Fibroblast of peridontal ligament (primary cell): ENCODE measurements around the gene PRTFDC1.
A peak's percentile ranks its signal among the peaks of the same experiment; 100 is the strongest.

ENCODE experiments used
- DNase-seq: peaks from one replicate; pipeline ENCODE4 v3.0.0-alpha.2; 2010; ENCODE audit errors: extremely low read depth

Gene PRTFDC1

GRCh38 chr10:24902400-24902728 is 50.0 kb downstream of the PRTFDC1 start:
- DNase-seq: no peak

- peak; percentile 97 for DNase-seq
Measured at GRCh38 chr10:24901686-24902399, 50.6 kb downstream of the PRTFDC1 start.

- peak; percentile 39 for DNase-seq
Measured at GRCh38 chr10:24900888-24901685, 51.3 kb downstream of the PRTFDC1 start.

- no peak for DNase-seq
Measured at GRCh38 chr10:24899571-24899970, 52.8 kb downstream of the PRTFDC1 start.

GRCh38 chr10:24898501-24898900 is 53.9 kb downstream of the PRTFDC1 start:
- DNase-seq: no peak

GRCh38 chr10:24897326-24897926 is 55.0 kb downstream of the PRTFDC1 start:
- peak; percentile 60 for DNase-seq

- DNase-seq: peak; percentile 76
Measured at GRCh38 chr10:24894728-24895127, 57.7 kb downstream of the PRTFDC1 start.

GRCh38 chr10:24894309-24894708 is 58.1 kb downstream of the PRTFDC1 start:
- peak; percentile 78 for DNase-seq

- DNase-seq: no peak
Measured at GRCh38 chr10:24893127-24893526, 59.3 kb downstream of the PRTFDC1 start.

GRCh38 chr10:24891823-24892222 is 60.6 kb downstream of the PRTFDC1 start:
- peak; percentile 45 for DNase-seq

- peak; percentile 33 for DNase-seq
Measured at GRCh38 chr10:24889639-24890038, 62.8 kb downstream of the PRTFDC1 start.

- DNase-seq: no peak
Measured at GRCh38 chr10:24887855-24888231, 64.6 kb downstream of the PRTFDC1 start.

- DNase-seq: no peak
Measured at GRCh38 chr10:24886290-24886680, 66.1 kb downstream of the PRTFDC1 start.

GRCh38 chr10:24885551-24886289 is 66.7 kb downstream of the PRTFDC1 start:
- DNase-seq: no peak

GRCh38 chr10:24884793-24885192 is 67.6 kb downstream of the PRTFDC1 start:
- no peak for DNase-seq

GRCh38 chr10:24884316-24884715 is 68.1 kb downstream of the PRTFDC1 start:
- DNase-seq: no peak

GRCh38 chr10:24883176-24883575 is 69.2 kb downstream of the PRTFDC1 start:
- DNase-seq: no peak

GRCh38 chr10:24882047-24882698 is 70.2 kb downstream of the PRTFDC1 start:
- peak; percentile 75 for DNase-seq

- no peak for DNase-seq
Measured at GRCh38 chr10:24879861-24880260, 72.5 kb downstream of the PRTFDC1 start.

GRCh38 chr10:24874133-24874532 is 78.3 kb downstream of the PRTFDC1 start:
- no peak for DNase-seq

- DNase-seq: peak; percentile 97
Measured at GRCh38 chr10:24873281-24873683, 79.1 kb downstream of the PRTFDC1 start.

GRCh38 chr10:24872790-24873182 is 79.6 kb downstream of the PRTFDC1 start:
- no peak for DNase-seq
